ENCODE results near the gene AARSD1.

DNA sequence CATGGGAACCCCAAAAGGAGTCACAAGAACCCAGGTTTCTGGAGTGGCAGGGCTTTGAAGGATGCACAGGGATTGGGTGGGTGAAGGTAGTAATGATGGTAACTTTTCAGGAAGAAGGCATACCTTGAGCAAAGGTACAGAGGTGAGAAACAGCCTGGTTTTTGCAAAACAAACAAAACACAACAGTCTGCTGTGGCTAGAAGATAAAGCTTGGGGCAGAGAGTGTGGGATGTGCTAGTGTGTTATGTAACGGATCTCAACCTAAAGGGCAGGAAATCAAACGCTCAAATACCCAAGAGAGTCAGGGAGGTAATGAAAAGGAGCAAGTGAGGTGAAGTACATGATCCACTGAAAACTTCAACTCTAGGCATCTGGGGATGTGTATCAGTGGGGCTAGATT is 11.0 kb upstream of the AARSD1 start:
- TF ChIP-seq, protein P1, sequence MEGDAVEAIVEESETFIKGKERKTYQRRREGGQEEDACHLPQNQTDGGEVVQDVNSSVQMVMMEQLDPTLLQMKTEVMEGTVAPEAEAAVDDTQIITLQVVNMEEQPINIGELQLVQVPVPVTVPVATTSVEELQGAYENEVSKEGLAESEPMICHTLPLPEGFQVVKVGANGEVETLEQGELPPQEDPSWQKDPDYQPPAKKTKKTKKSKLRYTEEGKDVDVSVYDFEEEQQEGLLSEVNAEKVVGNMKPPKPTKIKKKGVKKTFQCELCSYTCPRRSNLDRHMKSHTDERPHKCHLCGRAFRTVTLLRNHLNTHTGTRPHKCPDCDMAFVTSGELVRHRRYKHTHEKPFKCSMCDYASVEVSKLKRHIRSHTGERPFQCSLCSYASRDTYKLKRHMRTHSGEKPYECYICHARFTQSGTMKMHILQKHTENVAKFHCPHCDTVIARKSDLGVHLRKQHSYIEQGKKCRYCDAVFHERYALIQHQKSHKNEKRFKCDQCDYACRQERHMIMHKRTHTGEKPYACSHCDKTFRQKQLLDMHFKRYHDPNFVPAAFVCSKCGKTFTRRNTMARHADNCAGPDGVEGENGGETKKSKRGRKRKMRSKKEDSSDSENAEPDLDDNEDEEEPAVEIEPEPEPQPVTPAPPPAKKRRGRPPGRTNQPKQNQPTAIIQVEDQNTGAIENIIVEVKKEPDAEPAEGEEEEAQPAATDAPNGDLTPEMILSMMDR (IDR thresholded peaks at IDR 0.05), result no peak
- TF ChIP-seq POLR2AphosphoS5 (IDR thresholded peaks at IDR 0.05), result no peak
- no peak for TF ChIP-seq POLR2A (IDR thresholded peaks at IDR 0.05)

All from upper lobe of left lung (tissue), 4 donors.